Caki2 (cell line): Measurements from ENCODE around the gene KRTAP4-1. TPM values are rescaled to one million over a fixed set of nuclear protein-coding genes. Genes with fewer than 3 reads are reported as not detected.
"Not testable (repeated sequence)": the region's sequence is repeated elsewhere in the genome, so short reads cannot be mapped to it uniquely, and the experiment has no call there.

Experiments used
- DNase-seq: peaks from one replicate; pipeline ENCODE4 v3.0.0-alpha.2; 2015; ENCODE audit warnings: low read depth
- in situ Hi-C: cut with HindIII; loops from 2 replicates; pipeline ENCODE4 v1.10.0; 2016; ENCODE audit warnings: low sequenced_read_pairs, low pct_unique_long_range_greater_than_20kb, mixed read lengths
- total RNA-seq: library from RNA; depleted of rRNA; stranded (reverse); fragments of >200 nt; shearing (Covaris generic); gene quantifications from 2 replicates; pipeline ENCODE4 v1.2.3, GENCODE V29; 2014; ENCODE audit warnings: low replicate concordance; rRNA removed

The KRTAP4-1 gene
- total RNA-seq: not detected in 2 replicates

GRCh38 chr17:41184480-41184961, at the start of gene KRTAP4-1:
TSS of gene KRTAP4-1 (minus strand) at chr17:41184911. CDS start at chr17:41184854, 57 bp downstream.
- no peak for DNase-seq
- in situ Hi-C loops: no loop called here

- DNase-seq, in situ Hi-C loops: not testable (repeated sequence)
Measured at GRCh38 chr17:41232399-41233105, 47.8 kb upstream of the KRTAP4-1 start, which contains the start of gene KRTAP9-3. TSS of gene KRTAP9-3 (plus strand) at chr17:41232449. CDS start at chr17:41232502, 53 bp downstream.

- in situ Hi-C loops: no loop called here
- no peak for DNase-seq
Measured at GRCh38 chr17:41231731-41232130, 47.0 kb upstream of the KRTAP4-1 start.

GRCh38 chr17:41230094-41230493, 45.4 kb upstream of the KRTAP4-1 start:
- DNase-seq: no peak
- in situ Hi-C loops: no loop called here

- DNase-seq, in situ Hi-C loops: not testable (repeated sequence)
Measured at GRCh38 chr17:41226598-41227095, 41.9 kb upstream of the KRTAP4-1 start, which contains the start of gene KRTAP9-2. TSS of gene KRTAP9-2 (plus strand) at chr17:41226648. CDS start at chr17:41226655, 7 bp downstream.

- DNase-seq: no peak
- in situ Hi-C loops: no loop called here
Measured at GRCh38 chr17:41226051-41226450, 41.3 kb upstream of the KRTAP4-1 start.

GRCh38 chr17:41223821-41224220, 39.1 kb upstream of the KRTAP4-1 start:
- in situ Hi-C loops: no loop called here
- DNase-seq: no peak

- DNase-seq: no peak
- in situ Hi-C loops: no loop called here
Measured at GRCh38 chr17:41215681-41216080, 31.0 kb upstream of the KRTAP4-1 start.

GRCh38 chr17:41212524-41213169, 27.9 kb upstream of the KRTAP4-1 start:
- in situ Hi-C loops: no loop called here
- peak; percentile 22 for DNase-seq

- in situ Hi-C loops: no loop called here
- peak; percentile 85 for DNase-seq
Measured at GRCh38 chr17:41211845-41212466, 27.2 kb upstream of the KRTAP4-1 start.

GRCh38 chr17:41199421-41200078, 14.8 kb upstream of the KRTAP4-1 start:
- in situ Hi-C loops: no loop called here
- no peak for DNase-seq

- in situ Hi-C loops: no loop called here
Measured at GRCh38 chr17:41196068-41196467, 11.4 kb upstream of the KRTAP4-1 start.

GRCh38 chr17:41190328-41190727, 5.6 kb upstream of the KRTAP4-1 start:
- in situ Hi-C loops: no loop called here

More at GRCh38 chr17:41196068-41196467, 11.4 kb upstream of the KRTAP4-1 start:
- no peak for DNase-seq

GRCh38 chr17:41189837-41190318, 5.2 kb upstream of the KRTAP4-1 start, which contains the start of gene KRTAP9-1:
TSS of gene KRTAP9-1 (plus strand) at chr17:41189887. CDS start at chr17:41189887, 0 bp downstream.
- in situ Hi-C loops, DNase-seq: not testable (repeated sequence)

More at GRCh38 chr17:41190328-41190727, 5.6 kb upstream of the KRTAP4-1 start:
- DNase-seq: no peak

- in situ Hi-C loops: no loop called here
- no peak for DNase-seq
Measured at GRCh38 chr17:41186872-41187271, 2.2 kb upstream of the KRTAP4-1 start.

- DNase-seq: peak; percentile 5
- in situ Hi-C loops: no loop called here
Measured at GRCh38 chr17:41185001-41185400, 290 bp upstream of the KRTAP4-1 start.

- in situ Hi-C loops: no loop called here
- no peak for DNase-seq
Measured at GRCh38 chr17:41178843-41179616, 5.7 kb downstream of the KRTAP4-1 start.
